GM12874 (cell line): ENCODE measurements around the gene GTF2B.

Experiments
- CTCF ChIP-seq: IDR thresholded peaks from 2 replicates; pipeline ENCODE4 v1.5.1; 2011; ENCODE audit warnings: low read depth, mild to moderate bottlenecking, control low read depth, low read length, moderate library complexity; ENCODE audit not compliant: insufficient read depth

Gene GTF2B

GRCh38 chr1:88847643-88848042 is 43.7 kb downstream of the GTF2B start:
- TF ChIP-seq CTCF: no peak

- no peak for TF ChIP-seq CTCF
Observed at GRCh38 chr1:88825721-88826120, 65.6 kb downstream of the GTF2B start.

- no peak for TF ChIP-seq CTCF
Observed at GRCh38 chr1:88813471-88813870, 77.9 kb downstream of the GTF2B start.

- no peak for TF ChIP-seq CTCF
Observed at GRCh38 chr1:88812366-88812765, 79.0 kb downstream of the GTF2B start.

- no peak for TF ChIP-seq CTCF
Observed at GRCh38 chr1:88803444-88803843, 87.9 kb downstream of the GTF2B start.

- TF ChIP-seq CTCF: no peak
Observed at GRCh38 chr1:88802950-88803349, 88.4 kb downstream of the GTF2B start.
